D721Med (cell line): ENCODE data around the gene SSR1.

Experiments used
- DNase-seq: peaks from one replicate; pipeline ENCODE4 v3.0.0; 2011; ENCODE audit warnings: low spot score; ENCODE audit not compliant: insufficient read length
- FAIRE-seq: peaks from 2 replicates; lab custom pipeline; 2011; peaks lifted over from hg19 to GRCh38; lab: Jason Lieb, UNC
- CTCF ChIP-seq: IDR thresholded peaks from 2 replicates; pipeline ENCODE4 v1.5.1; 2012; ENCODE audit warnings: mild to moderate bottlenecking, control low read depth; ENCODE audit not compliant: insufficient read depth; ENCODE audit errors: missing control alignments

Gene SSR1

GRCh38 chr6:7251646-7252260 lies 61.2 kb downstream of the SSR1 start:
- no peak for TF ChIP-seq CTCF
- FAIRE-seq: no peak

DNA sequence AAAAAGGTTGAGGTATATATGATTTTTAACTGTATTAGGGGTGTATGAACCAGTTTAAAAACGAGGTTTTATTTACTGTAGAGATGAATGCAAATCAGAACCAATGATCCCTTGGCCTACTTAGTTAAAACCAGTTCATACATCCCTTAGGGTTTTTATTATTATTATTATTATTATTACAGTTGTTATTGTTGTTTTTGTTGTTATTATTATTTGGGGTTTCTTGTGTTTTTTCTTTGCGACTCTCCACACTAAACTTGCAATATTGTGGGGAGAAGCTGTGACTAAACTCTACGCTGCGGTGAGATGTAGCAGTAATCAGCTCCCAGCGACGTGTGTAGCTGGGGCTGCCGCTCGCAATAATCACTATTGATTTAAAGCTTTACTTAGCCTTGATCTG lies 62.2 kb downstream of the SSR1 start:
- no peak for DNase-seq
- TF ChIP-seq CTCF: no peak
- FAIRE-seq: no peak

More at GRCh38 chr6:7251646-7252260, 61.2 kb downstream of the SSR1 start:
- DNase-seq: no peak

DNA sequence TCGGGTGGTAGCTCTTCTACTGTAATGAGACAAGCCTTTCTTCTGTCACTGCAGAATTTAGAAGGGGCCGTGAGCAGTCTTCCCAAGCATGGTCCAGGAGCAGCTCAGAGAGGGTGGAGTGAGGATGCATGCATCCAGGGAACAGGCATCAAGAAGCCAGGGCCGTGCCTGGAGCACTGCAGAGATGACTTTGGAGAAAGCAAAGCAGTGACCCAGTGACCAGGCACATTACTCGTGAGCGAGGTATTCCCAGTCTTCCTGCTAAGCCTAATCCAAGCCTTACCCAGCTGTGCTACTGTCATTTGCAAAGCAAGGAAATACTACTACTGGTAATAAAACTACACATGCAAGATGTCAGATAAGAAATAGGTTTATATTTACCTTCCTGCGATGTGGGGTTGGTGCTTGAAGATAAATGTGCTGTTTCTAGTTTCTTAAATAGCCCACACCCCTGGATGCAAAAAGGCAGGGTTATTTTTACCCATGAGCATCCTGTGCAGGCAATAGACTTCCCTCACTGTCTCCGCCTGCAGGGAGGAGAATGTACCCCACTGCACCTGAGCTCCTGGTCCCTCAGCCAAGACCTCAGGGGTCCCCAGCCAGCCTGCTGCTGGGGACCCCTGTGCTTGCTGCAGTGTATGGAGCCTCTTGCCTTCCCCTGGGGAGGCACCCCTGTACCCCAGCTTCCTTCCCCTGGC lies 62.9 kb downstream of the SSR1 start:
- DNase-seq (no peak), FAIRE-seq (no peak)
- no peak for TF ChIP-seq CTCF

DNA sequence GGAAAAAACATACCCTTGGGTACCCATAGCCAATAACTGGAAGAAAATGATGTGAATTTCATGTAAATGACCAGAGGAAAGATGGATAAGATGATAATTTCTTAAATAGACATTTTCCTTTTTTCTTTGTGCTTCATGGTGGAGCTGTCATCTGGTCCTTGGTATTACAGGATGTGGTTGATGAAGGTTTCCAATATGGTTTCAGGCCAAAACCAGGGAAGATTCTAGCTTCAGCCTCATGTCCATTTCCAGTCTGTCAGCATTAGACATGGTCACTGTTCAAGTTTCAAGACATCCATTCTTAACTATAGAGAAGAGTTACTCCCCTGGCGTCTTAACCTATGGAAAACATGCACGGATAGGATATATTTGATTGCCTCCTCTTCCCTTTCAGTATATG lies 63.6 kb downstream of the SSR1 start:
- no peak for TF ChIP-seq CTCF
- FAIRE-seq: no peak
- no peak for DNase-seq

GRCh38 chr6:7247828-7248227 lies 65.2 kb downstream of the SSR1 start:
- DNase-seq: no peak
- no peak for FAIRE-seq
- TF ChIP-seq CTCF: no peak

GRCh38 chr6:7247179-7247456 lies 65.9 kb downstream of the SSR1 start:
- no peak for TF ChIP-seq CTCF
- no peak for FAIRE-seq
- DNase-seq: no peak

DNA sequence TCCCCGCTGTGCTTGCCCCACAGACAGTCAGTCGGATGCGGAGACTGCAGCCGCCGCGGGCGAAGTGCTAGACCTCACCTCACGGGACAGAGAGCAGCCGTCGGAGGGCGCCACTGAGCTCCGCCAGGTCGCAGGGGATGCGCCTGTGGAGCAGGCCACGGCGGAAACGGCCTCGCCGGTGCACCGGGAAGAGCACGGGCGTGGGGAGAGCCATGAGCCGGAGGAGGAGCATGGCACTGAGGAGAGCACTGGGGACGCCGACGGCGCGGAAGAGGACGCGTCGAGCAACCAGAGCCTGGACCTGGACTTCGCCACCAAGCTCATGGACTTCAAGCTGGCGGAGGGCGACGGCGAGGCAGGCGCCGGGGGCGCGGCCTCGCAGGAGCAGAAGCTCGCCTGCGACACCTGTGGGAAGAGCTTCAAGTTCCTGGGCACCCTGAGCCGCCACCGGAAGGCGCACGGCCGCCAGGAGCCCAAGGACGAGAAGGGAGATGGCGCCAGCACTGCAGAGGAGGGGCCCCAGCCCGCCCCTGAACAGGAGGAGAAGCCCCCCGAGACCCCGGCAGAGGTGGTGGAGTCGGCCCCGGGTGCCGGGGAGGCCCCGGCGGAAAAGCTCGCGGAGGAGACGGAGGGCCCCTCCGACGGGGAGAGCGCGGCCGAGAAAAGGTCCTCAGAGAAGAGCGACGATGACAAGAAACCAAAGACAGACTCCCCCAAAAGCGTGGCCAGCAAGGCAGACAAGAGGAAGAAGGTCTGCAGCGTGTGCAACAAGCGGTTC lies 66.4 kb downstream of the SSR1 start:
- no peak for FAIRE-seq

More for the DNA sequence above, 66.4 kb downstream of the SSR1 start:
- no peak for DNase-seq
- no peak for TF ChIP-seq CTCF
